T-helper 1 cell treated with Interleukin-12 subunit alpha and Interleukin-12 subunit beta and Interleukin-4 antibody, amounts not matched to agents 30 μg/mL and 1 μg/mL, for 36 hours (primary cell): Measurements from ENCODE around the gene LRRC58.
"Not testable (repeated sequence)": the region's sequence is repeated elsewhere in the genome, so short reads cannot be mapped to it uniquely, and the experiment has no call there.

ENCODE experiments used
- H3K27ac Mint-ChIP-seq: one replicate; pipeline ENCODE4 v1.8.0; 2021; ENCODE audit warnings: mild to moderate bottlenecking, mixed read lengths
- H3K27me3 Mint-ChIP-seq: one replicate; pipeline ENCODE4 v1.8.0; 2021; ENCODE audit warnings: low read depth, mixed read lengths
- H3K36me3 Mint-ChIP-seq: one replicate; pipeline ENCODE4 v1.8.0; 2021; ENCODE audit warnings: low read depth, mixed read lengths
- H3K4me1 Mint-ChIP-seq: one replicate; pipeline ENCODE4 v1.8.0; 2021; ENCODE audit warnings: low read depth, mixed read lengths
- H3K4me3 Mint-ChIP-seq: one replicate; pipeline ENCODE4 v1.8.0; 2021; ENCODE audit warnings: mild to moderate bottlenecking, moderate library complexity, mixed read lengths
- H3K9me3 Mint-ChIP-seq: one replicate; pipeline ENCODE4 v1.8.0; 2021; ENCODE audit warnings: mixed read lengths

LRRC58 gene

GRCh38 chr3:120348991-120349854 lies at the start of gene LRRC58:
LRRC58 (minus strand) TSS chr3:120349354; CDS start chr3:120349243, 111 bp downstream.
- peaks cover 40% of the 10 kb centered on the region for H3K4me1 Mint-ChIP-seq
- peak within 1 kb of the TSS; percentile 84 for H3K27ac Mint-ChIP-seq
- H3K27me3 Mint-ChIP-seq: peaks cover 34% of the 10 kb centered on the region
- peak within 1 kb of the TSS; percentile 82 for H3K4me3 Mint-ChIP-seq
- peaks cover 21% of the 10 kb centered on the region for H3K36me3 Mint-ChIP-seq
- H3K9me3 Mint-ChIP-seq: no peaks in the 10 kb centered on the region

- Mint-ChIP-seq H3K4me3 (no peak overlapping the region), H3K27ac (no peak overlapping the region), H3K4me1 (no peaks in the 10 kb centered on the region)
These were observed 47.3 kb upstream of the LRRC58 start for GRCh38 chr3:120396469-120396868.

GRCh38 chr3:120394347-120394746 lies 45.2 kb upstream of the LRRC58 start:
- H3K4me3 Mint-ChIP-seq: no peak overlapping the region
- H3K27ac Mint-ChIP-seq: no peak overlapping the region
- no peaks in the 10 kb centered on the region for H3K4me1 Mint-ChIP-seq
- H3K9me3 Mint-ChIP-seq: no peaks in the 10 kb centered on the region
- H3K27me3 Mint-ChIP-seq: peaks cover 3% of the 10 kb centered on the region
- no peaks in the 10 kb centered on the region for H3K36me3 Mint-ChIP-seq

More at GRCh38 chr3:120396469-120396868, 47.3 kb upstream of the LRRC58 start:
- no peaks in the 10 kb centered on the region for H3K36me3 Mint-ChIP-seq
- no peaks in the 10 kb centered on the region for H3K9me3 Mint-ChIP-seq
- peaks cover 3% of the 10 kb centered on the region for H3K27me3 Mint-ChIP-seq

- no peaks in the 10 kb centered on the region for H3K4me1 Mint-ChIP-seq
- H3K4me3 Mint-ChIP-seq: no peak overlapping the region
- H3K27ac Mint-ChIP-seq: no peak overlapping the region
- no peaks in the 10 kb centered on the region for H3K36me3 Mint-ChIP-seq
- no peaks in the 10 kb centered on the region for H3K9me3 Mint-ChIP-seq
- H3K27me3 Mint-ChIP-seq: peaks cover 3% of the 10 kb centered on the region
These were observed 44.6 kb upstream of the LRRC58 start for GRCh38 chr3:120393761-120394160.

GRCh38 chr3:120393243-120393642 lies 44.1 kb upstream of the LRRC58 start:
- Mint-ChIP-seq H3K27me3 (peaks cover 3% of the 10 kb centered on the region), H3K27ac (no peak overlapping the region), H3K36me3 (no peaks in the 10 kb centered on the region), H3K4me1 (no peaks in the 10 kb centered on the region), H3K9me3 (no peaks in the 10 kb centered on the region), H3K4me3 (no peak overlapping the region)

- no peaks in the 10 kb centered on the region for H3K36me3 Mint-ChIP-seq
- H3K9me3 Mint-ChIP-seq: no peaks in the 10 kb centered on the region
- no peaks in the 10 kb centered on the region for H3K4me1 Mint-ChIP-seq
- H3K4me3 Mint-ChIP-seq: no peak overlapping the region
- H3K27me3 Mint-ChIP-seq: no peaks in the 10 kb centered on the region
- H3K27ac Mint-ChIP-seq: no peak overlapping the region
These were observed 33.8 kb upstream of the LRRC58 start for GRCh38 chr3:120382941-120383447.

GRCh38 chr3:120381503-120381902 lies 32.3 kb upstream of the LRRC58 start:
- H3K4me3 Mint-ChIP-seq: no peak overlapping the region
- H3K27ac Mint-ChIP-seq: no peak overlapping the region
- no peaks in the 10 kb centered on the region for H3K36me3 Mint-ChIP-seq
- no peaks in the 10 kb centered on the region for H3K27me3 Mint-ChIP-seq
- no peaks in the 10 kb centered on the region for H3K9me3 Mint-ChIP-seq
- H3K4me1 Mint-ChIP-seq: no peaks in the 10 kb centered on the region

- not testable (repeated sequence) for H3K27ac Mint-ChIP-seq, H3K4me3 Mint-ChIP-seq, H3K36me3 Mint-ChIP-seq, H3K27me3 Mint-ChIP-seq, H3K9me3 Mint-ChIP-seq, H3K4me1 Mint-ChIP-seq
These were observed 28.8 kb upstream of the LRRC58 start for GRCh38 chr3:120377948-120378347.

GRCh38 chr3:120370463-120370862 lies 21.3 kb upstream of the LRRC58 start:
- Mint-ChIP-seq H3K9me3 (no peaks in the 10 kb centered on the region), H3K36me3 (no peaks in the 10 kb centered on the region), H3K4me3 (no peak overlapping the region), H3K4me1 (no peaks in the 10 kb centered on the region), H3K27ac (no peak overlapping the region), H3K27me3 (peaks cover 56% of the 10 kb centered on the region)

- H3K4me3 Mint-ChIP-seq: no peak overlapping the region
- H3K9me3 Mint-ChIP-seq: no peaks in the 10 kb centered on the region
- H3K27me3 Mint-ChIP-seq: peaks cover 68% of the 10 kb centered on the region
These were observed 19.9 kb upstream of the LRRC58 start for GRCh38 chr3:120369037-120369467.

GRCh38 chr3:120368172-120368571 lies 19.0 kb upstream of the LRRC58 start:
- no peak overlapping the region for H3K27ac Mint-ChIP-seq
- H3K27me3 Mint-ChIP-seq: peaks cover 72% of the 10 kb centered on the region
- no peaks in the 10 kb centered on the region for H3K9me3 Mint-ChIP-seq
- H3K36me3 Mint-ChIP-seq: no peaks in the 10 kb centered on the region
- no peak overlapping the region for H3K4me3 Mint-ChIP-seq
- H3K4me1 Mint-ChIP-seq: no peaks in the 10 kb centered on the region

More at GRCh38 chr3:120369037-120369467, 19.9 kb upstream of the LRRC58 start:
- H3K4me1 Mint-ChIP-seq: no peaks in the 10 kb centered on the region
- no peak overlapping the region for H3K27ac Mint-ChIP-seq
- no peaks in the 10 kb centered on the region for H3K36me3 Mint-ChIP-seq

GRCh38 chr3:120364821-120365220 lies 15.7 kb upstream of the LRRC58 start:
- Mint-ChIP-seq H3K9me3 (no peaks in the 10 kb centered on the region), H3K4me3 (no peak overlapping the region), H3K36me3 (no peaks in the 10 kb centered on the region), H3K4me1 (no peaks in the 10 kb centered on the region), H3K27me3 (peaks cover 62% of the 10 kb centered on the region), H3K27ac (no peak overlapping the region)

GRCh38 chr3:120364101-120364500 lies 14.9 kb upstream of the LRRC58 start:
- no peaks in the 10 kb centered on the region for H3K36me3 Mint-ChIP-seq
- H3K27ac Mint-ChIP-seq: no peak overlapping the region
- no peaks in the 10 kb centered on the region for H3K4me1 Mint-ChIP-seq
- no peaks in the 10 kb centered on the region for H3K9me3 Mint-ChIP-seq
- peaks cover 61% of the 10 kb centered on the region for H3K27me3 Mint-ChIP-seq
- H3K4me3 Mint-ChIP-seq: no peak overlapping the region

- Mint-ChIP-seq H3K36me3 (no peaks in the 10 kb centered on the region), H3K27ac (no peak overlapping the region), H3K4me1 (no peaks in the 10 kb centered on the region), H3K27me3 (peaks cover 59% of the 10 kb centered on the region), H3K9me3 (no peaks in the 10 kb centered on the region), H3K4me3 (no peak overlapping the region)
These were observed 8.7 kb upstream of the LRRC58 start for GRCh38 chr3:120357807-120358206.

- Mint-ChIP-seq H3K27me3 (peaks cover 62% of the 10 kb centered on the region), H3K4me3 (no peak overlapping the region), H3K9me3 (no peaks in the 10 kb centered on the region), H3K36me3 (no peaks in the 10 kb centered on the region), H3K27ac (no peak overlapping the region), H3K4me1 (no peaks in the 10 kb centered on the region)
These were observed 6.3 kb upstream of the LRRC58 start for GRCh38 chr3:120355486-120355885.
